ENCODE measurements around the gene FOXJ3.

DNA sequence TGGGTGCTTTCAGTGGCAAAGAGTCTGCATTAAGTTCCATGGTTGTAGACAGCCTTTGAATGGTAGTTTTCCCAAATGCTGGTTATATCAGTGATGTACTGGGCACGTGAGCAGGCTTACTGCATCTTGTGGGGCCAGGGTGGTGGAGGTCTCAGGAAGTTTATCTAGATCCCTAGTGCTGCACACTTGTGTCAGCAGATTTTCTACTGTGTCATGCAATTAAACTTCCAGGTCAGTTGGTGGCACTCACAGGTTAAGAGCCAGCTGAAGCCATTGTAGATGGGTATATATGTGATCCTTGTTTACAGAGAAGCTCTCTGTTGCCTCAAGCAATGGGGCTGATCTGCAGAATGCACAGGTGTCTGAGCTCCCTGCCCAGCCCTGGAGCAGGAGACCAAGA lies 33.0 kb downstream of the FOXJ3 start:
- TF ChIP-seq, protein P1, sequence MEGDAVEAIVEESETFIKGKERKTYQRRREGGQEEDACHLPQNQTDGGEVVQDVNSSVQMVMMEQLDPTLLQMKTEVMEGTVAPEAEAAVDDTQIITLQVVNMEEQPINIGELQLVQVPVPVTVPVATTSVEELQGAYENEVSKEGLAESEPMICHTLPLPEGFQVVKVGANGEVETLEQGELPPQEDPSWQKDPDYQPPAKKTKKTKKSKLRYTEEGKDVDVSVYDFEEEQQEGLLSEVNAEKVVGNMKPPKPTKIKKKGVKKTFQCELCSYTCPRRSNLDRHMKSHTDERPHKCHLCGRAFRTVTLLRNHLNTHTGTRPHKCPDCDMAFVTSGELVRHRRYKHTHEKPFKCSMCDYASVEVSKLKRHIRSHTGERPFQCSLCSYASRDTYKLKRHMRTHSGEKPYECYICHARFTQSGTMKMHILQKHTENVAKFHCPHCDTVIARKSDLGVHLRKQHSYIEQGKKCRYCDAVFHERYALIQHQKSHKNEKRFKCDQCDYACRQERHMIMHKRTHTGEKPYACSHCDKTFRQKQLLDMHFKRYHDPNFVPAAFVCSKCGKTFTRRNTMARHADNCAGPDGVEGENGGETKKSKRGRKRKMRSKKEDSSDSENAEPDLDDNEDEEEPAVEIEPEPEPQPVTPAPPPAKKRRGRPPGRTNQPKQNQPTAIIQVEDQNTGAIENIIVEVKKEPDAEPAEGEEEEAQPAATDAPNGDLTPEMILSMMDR (IDR thresholded peaks at IDR 0.05): no peak
- no peak for TF ChIP-seq POLR2A (IDR thresholded peaks at IDR 0.05)

All from sigmoid colon (tissue), 3 donors.